Activated CD8-positive, alpha-beta memory T cell treated with anti-CD3 and anti-CD28 coated beads, Interleukin-2, amount 50 U/mL, for 48 hours (primary cell): ENCODE data around the gene ARVCF.

Experiments used
- DNase-seq: peaks from one replicate; pipeline ENCODE4 v3.0.0-alpha.2; 2020

Gene ARVCF

DNA sequence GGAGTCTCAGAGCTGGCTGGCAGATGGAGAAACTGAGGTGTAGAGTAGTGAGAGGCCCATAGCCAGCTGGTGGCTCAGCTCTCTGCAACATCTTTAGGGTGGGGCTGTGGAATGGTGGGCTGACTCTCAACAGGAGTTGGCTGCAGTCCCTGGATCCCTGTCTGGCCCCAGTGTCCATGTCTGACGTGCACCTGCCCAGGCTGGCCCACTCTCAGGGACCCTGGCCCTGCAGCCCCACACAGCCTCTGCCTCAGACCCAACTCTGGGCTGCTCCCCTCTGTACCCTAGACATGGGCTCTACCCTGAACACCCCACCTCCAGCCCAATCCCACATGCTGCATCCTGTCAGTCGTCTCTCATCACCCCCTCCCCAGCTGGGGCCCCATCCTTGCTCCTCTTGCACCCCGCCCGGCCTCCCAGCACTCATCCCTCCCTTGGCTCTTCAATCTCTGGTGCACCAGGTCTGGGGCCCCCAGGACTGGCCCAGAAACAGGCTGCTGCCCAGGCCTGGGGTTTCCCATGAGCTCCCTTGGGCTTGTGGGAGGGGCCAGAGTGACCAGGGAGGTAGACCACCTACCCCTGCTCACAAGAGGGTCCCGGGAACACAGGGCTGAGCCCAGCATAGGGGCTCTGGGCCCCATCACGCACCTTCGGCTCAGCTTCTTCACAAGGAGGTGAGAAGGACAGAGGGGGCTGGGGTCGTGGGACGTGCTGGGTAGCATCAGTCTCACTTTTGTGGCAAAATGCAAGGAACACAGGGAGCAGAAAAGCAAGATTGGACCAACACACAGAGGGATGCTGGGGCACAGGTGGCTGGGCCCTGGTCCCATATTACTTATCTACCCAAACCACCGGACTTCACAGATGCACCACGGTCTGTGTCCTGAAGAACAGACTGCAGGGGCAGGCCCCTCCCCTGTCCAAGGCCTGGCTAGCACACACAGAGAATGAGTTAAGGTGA lies 31.5 kb downstream of the ARVCF start:
- DNase-seq = no peak

DNA sequence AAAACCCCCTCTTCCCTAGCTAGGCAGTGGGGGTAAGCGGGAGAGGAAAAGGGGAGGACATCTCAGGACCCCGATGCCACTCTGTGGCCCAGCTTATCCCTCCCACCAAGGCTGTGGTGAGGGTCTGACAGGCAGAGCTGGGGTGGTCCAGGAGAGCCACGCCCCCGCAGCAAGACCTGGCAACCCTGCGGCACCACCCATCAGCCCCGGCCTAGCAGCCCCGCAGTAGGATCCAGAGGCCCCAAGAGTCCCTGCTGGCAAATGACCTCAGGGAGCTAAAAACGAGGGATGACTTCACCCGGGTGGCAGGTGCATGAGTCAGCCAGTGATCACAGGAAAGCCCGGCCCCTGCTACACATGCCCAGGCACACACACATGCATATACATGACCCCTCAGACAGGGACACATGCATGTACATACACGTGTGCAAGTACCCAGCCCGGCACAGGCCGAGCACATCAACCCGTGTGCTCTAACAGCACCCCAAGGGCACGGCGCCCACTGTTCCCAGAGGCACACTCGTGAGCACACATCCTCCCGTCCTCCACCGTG lies 32.3 kb downstream of the ARVCF start:
- no peak for DNase-seq

DNA sequence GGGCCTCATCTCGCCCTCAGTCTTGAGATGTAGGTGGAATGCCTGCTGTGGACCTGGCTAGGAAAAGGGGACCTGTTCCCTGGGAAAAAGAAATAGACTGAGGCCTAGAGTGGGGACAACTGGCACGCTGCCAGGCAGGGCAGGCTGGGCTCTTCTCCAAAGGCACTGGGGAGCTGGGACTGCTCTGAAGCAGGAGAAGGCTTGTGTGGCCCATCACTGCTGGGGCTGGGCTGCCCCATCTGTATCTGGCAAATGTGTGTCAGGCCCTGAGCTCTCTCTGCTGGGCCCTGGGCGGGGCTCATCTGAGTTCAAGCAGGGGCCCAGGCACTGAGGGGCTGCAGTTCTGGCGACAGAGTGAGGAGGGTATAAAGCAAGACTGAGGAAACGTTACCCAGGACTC lies 32.9 kb downstream of the ARVCF start:
- DNase-seq = no peak

DNA sequence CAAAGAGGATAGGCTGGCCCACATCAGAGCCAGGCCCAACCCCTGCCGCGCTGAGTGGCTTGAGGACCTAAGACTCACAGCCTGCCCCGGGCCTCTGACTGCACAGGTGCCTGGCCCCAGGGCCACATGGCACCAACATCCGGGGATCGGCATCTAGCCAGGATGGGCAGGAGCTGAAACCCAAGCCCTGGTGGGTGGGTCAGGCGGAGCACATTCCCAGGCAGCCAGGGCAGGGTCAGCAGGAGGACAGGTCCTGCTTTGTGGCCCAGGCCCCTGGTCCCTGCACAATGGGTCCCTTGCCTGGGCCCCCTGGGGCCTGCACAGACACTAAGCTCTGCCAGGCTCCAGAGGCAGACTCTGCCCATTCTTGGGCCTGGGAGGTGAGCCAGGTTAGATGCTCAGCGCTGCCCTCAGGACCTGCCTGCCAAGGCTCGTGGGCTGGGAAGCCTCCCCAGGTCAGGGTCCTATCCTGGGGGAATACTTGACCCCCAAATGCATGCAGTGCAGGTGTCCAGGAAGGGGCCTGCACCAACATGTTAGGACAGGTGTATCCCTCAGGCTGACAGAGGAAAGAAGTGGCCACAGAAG lies 33.5 kb downstream of the ARVCF start:
- DNase-seq = no peak

DNA sequence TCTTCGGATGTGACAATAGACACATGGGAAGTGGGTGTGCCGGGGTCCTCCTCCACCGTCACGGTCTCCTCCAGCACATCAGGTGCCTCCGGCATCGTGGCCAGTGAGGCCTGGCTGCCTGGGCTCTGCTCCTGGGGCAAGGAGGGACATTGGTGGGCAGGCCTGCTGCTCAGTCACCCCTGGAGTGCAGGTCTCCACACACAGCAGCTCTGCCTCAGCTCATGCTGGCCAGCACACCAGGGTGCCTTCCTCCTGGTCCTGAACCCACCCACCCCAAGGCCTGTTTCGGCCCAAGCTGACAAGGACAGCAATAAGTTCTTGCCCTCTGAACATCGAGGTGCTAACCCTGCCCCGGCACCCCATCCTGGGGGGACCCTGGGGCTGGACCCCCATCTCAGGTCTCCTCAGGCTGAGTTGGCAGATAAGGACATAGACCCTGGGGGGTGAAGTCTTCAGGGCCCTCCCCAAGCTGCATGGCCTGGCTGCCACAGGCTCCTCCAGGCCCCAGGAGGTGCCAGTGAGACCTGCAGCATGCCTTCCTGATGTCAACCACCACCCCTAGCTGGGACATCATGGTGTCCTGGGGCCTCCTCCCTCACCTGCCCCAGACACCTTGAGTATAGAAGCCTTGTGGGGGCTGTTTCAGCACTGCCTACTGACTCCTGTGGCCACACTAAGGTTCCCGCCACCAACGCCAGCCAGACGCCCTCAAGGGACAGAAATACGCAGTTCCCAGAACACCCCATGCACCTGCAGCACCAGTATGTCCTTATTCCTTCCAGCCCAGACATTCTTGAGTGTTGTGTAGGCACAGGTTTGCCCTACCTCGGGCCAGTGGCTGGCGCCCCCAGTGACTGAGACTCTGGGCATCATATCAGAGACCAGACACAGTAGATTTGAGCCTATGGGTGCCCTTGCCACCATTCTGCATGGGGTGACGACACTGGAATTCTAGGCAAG lies 34.4 kb downstream of the ARVCF start:
- no peak for DNase-seq

DNA sequence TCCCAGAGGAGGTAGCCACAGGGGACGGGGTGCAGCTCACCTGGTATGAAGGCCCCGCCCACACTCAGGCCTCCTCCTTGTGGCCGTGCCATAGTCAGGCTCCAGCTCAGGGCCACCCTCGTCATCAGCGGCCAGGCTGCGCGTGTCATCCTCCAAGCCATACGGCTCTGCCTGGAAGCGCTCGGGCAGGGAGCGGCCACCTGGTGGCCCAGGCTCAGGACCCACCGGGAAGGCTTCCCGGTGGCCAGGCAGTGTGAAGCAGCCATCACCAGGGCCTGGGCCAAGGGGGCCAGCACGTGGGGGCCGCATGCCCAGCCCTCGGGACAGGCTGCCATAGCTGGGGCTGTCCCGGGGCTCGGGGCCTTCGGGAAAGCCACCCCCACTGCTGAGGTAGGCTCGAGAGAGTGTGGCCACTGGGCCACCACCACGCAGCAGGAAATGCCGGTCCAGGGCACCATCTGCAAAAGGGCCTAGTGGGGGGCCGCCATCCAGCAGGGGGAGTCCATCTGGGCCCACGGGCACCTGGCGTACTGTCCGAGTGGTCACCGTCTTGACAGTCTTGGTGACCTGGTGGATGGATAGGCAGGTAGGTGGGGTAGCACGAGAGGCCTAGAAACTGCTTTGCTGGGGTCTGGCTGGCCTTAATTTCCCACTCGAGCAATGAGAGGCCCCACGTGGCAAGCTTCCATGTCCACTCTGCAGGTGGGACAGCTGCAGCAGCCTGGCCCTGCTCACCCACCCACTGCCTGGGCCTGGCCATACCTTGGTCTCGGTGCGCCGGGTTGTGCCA lies 35.3 kb downstream of the ARVCF start:
- no peak for DNase-seq

DNA sequence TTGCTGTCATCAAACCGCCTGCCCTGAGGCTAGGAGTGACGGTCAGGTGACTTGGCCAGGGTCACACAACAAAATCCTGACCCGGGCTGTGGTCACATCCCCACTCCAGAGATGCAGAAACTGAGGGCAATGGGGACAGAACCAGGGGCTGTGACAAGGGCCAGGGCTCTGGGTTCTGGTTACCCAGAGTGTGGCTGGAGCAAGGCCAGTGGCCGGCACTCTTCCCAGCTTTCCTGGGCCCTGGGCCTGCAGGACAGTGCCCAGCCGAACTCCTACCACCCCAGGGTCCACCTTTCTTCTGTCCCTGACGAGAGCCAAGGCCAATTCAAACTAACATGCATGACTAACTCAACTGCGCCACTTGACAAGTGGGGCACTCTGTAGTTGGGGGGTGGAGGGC lies 35.9 kb downstream of the ARVCF start:
- DNase-seq = no peak

DNA sequence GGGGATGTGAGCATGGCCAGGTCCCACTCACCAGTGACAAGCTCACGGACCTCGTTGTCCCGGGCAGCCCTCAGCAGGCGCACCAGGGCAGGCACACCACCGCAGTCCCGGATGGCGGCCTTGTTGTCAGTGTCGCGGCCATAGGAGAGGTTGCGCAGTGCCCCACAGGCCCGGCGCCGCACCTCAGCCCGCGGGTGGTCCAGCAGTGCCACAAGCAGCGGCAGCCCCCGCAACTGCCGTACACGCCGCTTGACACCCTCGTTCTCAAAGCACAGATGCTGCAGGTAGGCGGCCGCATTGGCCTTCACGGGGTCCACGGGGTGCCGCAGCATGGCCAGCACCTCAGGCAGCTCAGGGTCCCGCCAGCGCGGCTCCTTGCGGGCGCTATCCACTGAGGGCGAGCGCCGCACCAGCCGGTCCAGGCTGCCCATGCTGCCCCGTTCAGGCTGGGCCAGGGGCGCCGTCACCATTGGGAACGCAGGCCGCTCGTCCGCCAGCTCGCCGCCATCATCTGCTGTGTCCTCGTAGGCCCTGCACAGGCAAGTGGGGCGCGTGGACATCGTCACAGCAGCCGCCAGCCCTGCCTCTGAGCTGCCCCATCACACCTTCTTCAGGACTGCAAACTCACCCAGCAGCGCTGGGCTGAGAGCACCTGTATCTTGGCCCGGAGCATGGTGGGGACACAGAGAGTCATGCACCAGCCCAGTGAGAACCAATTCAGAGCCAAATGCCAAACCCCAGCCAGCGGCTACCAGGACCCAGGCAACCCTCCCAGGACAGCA lies 36.7 kb downstream of the ARVCF start:
- no peak for DNase-seq

DNA sequence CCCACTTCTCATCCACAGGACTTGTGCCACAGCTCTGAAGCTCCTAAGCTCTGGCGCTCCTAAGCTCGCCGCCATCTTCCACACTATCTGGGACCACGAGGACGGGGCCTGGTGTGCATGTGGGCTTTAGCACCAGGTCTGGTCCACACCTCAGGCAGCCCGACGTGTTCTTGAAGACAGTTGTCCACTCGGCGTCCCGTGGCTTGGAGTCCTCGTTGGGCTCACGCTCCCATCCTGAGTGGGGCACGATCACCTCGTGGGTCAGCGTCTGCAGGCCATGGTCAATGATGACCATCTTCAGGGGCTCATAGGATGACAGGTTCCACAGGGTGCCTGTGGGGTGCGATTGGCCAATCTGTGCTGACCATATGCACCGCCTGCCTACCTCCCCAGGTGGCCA lies 37.9 kb downstream of the ARVCF start:
- DNase-seq = no peak

DNA sequence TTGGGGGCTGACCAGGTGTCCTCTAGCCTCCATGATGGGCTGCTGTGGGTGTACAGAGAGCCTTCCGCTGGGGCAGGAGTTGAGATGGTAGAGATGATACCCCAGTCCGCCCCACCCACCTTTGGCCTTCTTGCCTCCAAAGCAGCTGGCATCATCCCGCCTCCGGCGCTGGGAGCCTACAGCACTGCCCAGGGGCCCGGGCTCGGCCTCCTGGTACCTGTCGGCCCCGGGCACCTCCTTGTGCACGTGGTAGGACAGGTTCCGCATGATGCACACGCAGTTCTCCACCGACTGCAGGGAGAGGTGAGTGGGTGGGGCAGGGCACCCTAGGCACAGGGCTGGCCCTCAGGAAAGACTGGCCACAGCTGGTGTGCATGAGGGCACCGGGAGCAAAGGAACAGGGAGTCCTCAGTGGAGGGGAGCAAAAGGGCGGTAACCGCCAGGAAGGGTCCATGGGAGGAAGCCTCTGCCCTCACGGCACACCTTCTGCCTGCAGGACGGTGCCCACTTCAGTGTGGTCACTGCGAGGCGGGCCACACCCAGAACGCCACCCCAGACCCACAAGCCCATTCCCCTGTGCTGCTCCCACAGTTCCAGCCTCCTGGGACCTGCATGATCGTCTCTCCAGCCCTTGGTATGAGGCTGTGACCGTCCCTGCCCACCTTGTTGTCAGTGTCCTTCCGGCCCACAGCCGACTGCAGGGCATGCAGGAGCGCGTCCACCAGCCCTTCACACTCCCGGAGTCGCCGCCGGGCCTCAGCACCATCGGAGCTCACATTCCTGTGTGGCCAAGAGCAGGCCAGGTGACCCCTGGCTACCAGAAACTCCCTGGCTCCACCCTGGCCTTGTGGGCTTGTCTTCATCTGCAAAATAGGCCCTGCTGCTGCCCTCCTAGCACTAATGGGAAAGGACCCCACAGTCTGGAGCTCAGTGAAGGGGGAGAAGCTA lies 39.1 kb downstream of the ARVCF start:
- DNase-seq = no peak

DNA sequence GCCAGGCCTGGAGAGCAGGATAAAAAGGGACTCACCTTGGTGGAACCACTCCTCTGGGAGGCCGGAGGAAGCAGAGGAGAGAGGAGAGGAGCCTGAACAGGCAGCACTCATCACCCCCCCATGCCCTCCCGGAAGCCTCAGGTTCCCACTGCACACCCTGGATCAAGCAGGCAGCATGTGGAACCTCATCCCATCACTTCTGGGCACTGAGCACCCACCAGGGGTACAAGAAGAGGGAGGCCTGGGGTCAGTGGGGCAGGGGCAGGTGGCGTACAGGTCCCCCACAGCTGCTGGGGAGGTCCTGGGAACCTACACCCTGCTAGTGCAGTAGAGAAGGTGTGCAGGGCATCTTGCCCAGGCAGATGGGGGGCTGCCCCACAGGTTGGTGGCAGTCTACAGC lies 40.0 kb downstream of the ARVCF start:
- no peak for DNase-seq

DNA sequence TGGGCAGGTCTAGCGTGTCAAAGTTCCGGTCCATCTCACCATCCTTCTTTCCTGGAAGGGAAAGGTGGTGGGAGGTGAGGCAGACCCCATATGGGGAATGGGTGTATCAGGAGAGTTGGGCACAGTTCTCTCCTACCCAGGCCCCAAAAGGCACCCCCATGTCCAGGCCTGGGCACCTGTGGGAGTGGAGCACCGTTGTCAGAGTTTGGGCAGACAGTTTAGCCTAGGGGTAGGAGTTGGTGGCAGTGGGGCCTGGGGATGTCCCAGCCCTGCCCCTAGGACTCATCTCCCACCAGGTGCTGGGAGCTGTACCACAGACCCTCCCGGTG lies 41.0 kb downstream of the ARVCF start:
- no peak for DNase-seq

DNA sequence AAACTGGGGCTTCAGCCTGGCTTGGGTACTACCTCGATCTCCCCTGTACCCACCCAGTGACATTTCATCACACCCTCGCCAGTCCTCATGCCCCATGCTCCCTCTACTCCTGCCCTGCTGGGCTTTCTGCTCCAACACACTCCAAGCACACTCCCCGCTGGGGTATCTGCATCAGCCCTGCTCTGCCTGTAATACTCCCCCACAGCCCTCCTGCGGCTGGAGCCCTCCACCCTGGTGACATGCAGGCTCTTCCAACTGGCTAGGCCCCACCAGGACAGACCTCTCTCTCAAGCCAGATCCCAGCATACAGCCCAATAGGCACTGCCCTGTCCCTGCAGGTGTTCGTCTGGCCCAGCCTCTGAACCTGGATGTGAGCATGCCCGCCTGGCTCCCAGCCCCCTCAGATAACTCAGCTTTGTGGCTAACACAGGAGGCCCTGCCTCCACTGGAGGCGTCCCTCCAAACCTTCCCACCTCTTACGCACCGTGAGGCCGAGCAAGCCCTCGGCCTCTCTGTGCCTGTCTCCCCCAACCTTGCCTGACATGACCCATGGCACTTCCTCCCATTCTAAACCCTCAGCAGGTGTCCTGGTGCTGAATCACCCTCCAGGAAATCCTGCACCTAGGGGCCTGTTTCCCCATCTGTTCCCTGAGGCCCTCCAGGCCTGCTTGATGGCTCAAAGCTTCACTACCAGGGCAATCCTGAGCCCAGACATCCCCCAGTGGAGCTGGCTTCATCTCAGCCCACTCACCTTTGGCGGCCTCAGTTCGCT lies 41.5 kb downstream of the ARVCF start:
- no peak for DNase-seq

DNA sequence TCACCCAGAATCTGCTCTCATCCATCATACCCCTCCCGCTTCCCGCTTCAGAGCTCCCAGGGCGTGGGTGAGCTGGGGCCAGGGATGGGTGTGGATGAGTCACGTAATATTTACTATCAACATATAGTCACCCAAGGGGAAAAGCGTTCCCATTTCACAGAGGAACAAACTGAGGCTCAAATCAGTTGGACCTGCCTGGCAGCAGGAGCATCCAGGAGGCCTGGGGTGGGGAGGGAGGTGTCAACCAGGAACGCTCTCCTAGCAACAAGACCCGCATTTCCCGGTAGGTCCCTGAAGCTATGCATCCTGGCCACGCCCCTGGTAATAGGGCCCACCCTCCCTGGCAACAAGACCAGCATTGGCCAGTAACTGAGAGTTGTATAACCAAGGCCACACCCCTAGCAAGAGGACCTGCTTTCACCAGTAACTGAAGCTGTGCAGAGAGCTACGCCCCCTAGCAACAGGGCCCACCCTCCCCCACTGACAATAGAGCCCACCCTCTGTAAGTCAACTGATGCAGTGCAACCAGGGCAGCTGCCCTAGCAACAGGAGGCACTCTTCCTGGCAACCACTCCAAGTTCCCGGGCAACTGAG lies 42.3 kb downstream of the ARVCF start:
- DNase-seq = no peak

DNA sequence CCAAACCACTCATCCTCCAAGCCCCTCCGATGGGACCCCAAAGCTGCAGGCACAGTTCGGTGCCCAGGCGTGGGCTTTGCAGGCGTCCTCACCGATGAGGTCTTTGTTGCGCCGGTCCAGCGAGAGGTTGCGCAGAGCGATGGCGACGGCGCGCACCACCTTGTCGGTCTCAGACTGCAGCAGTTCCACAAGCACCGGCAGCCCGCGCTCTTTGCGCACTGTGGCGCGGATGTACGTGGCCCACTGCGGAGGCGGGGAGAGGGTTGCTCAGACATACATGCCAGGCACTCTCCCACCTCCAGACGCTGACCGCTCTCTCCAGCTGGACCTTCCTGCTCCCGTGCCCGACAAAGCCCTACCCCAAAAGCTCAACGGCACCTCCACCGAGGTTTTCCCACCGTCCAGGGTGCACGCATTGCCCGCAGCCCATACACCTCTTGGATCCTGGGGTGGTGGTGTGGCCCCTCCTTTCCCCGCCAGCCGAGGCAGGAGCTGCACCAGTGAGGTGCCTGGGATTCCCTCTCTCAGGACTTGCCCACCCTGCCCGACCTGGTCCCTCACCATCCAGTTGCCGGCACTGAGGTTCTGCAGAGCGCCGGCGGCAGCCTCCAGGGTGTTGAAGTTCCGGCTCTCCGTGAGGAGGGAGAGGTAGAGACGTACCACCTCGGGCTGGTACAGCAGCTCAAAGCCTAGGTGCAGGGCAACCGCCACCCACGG lies 42.9 kb downstream of the ARVCF start:
- DNase-seq = no peak

DNA sequence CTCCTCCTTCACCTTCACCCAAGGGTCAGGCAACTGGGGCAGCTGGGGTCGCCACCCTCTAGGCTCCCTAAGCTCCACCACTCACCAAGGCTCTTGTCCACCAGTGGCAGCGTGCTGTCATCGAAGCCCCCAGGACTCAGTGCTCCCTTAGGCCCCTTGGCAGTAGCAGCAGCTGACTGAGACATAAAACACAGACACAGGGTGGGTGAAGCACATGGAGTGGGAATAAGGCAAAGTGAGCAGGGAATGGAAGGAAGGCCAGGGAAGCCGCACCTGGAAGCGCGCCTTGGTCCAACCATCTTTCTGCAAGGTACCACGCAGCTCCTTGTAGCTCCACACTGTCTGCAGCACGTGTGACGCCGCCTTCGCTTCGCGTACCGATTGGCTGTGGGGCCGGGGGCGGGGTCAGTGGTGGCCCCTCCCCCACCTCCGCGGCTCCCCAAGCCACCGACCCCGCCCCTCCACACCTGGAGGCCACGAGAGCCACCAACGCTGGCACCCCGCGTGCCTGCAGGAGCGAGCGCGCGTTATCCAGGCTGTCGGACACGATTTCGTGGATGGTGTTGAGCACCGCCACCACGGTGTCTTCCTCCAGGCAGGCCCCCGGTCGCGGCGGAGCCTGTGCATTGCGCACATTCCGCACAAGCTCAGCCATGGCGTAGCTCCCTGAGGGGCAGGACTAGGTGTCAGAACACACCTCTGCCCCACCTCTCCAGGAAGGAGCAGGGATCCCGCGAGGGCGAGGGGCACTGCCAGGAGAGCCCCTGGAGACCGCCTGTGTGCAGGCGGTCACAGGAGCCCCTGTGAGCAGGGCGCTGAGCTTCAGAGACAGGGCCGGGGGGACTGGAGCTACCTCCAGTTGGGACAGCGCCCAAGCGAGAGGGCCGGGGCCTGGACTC lies 43.7 kb downstream of the ARVCF start:
- no peak for DNase-seq

DNA sequence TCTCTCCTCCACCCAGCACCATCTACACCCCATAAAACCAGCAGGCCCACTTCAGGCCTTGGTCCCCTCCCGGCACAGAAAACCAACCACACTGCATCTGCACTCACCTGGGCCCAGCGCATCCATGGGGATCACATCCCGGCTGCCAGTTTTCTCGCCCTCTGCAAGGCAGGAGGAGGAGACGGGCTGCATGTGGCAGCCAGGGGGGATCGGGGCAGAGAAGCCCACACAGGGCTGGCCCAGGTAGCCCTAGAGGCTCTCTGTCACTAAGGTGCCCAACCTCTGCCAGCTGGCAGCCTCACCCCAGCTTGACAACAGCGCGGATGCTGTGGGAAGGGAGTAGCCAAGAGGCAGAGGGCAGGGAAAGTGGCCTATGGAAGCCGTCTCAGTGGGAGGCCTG lies 44.4 kb downstream of the ARVCF start:
- DNase-seq = no peak
